ENCODE results near the gene AFF1.

AFF1 gene, protein sequence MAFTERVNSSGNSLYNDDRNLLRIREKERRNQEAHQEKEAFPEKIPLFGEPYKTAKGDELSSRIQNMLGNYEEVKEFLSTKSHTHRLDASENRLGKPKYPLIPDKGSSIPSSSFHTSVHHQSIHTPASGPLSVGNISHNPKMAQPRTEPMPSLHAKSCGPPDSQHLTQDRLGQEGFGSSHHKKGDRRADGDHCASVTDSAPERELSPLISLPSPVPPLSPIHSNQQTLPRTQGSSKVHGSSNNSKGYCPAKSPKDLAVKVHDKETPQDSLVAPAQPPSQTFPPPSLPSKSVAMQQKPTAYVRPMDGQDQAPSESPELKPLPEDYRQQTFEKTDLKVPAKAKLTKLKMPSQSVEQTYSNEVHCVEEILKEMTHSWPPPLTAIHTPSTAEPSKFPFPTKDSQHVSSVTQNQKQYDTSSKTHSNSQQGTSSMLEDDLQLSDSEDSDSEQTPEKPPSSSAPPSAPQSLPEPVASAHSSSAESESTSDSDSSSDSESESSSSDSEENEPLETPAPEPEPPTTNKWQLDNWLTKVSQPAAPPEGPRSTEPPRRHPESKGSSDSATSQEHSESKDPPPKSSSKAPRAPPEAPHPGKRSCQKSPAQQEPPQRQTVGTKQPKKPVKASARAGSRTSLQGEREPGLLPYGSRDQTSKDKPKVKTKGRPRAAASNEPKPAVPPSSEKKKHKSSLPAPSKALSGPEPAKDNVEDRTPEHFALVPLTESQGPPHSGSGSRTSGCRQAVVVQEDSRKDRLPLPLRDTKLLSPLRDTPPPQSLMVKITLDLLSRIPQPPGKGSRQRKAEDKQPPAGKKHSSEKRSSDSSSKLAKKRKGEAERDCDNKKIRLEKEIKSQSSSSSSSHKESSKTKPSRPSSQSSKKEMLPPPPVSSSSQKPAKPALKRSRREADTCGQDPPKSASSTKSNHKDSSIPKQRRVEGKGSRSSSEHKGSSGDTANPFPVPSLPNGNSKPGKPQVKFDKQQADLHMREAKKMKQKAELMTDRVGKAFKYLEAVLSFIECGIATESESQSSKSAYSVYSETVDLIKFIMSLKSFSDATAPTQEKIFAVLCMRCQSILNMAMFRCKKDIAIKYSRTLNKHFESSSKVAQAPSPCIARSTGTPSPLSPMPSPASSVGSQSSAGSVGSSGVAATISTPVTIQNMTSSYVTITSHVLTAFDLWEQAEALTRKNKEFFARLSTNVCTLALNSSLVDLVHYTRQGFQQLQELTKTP

DNA sequence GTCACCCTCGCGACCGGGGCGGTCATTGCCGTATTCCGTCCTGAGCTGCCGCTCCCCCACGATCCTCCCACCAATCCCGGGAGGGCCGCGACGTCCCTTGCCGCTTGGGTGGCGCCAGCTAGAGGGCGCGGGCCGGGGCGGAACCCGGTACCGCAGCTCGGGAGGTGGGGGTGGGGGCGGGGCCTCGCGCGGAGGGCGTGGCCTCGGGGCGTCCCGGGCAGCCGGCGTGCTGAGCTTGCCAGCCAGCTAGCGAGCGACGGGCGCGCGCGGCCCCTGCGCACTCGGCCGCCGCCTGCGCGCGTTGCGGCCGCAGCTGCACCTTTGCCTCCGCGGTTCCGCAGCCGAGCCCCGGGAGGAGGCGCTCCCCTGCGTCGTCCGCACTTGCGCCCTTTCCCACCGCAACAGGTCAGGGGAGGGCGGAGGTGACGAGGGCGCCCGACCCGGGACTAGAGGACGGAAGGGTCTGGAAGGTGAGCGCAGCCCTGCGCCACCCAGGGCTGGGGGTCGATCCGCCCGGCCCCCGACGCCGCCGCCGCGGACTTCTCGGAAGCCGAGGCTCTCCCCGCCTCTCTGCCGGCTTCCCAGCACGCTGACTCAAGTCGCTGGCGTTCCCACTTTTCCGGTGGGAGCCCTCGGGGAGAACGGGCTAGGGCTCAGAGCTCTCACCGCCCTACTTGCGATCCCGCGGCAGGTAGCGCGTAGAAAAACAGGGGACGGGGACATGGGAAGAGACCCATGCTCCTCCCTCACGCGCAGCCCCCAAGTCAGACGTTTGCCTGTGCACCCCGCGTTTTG lies at the start of gene AFF1:
Gene AFF1, plus strand, starts transcription at position 241 of the 795 bp plus-strand sequence. CDS start 13,523 bp downstream, outside the sequence.
- peak; percentile 57 for DNase-seq

DNA sequence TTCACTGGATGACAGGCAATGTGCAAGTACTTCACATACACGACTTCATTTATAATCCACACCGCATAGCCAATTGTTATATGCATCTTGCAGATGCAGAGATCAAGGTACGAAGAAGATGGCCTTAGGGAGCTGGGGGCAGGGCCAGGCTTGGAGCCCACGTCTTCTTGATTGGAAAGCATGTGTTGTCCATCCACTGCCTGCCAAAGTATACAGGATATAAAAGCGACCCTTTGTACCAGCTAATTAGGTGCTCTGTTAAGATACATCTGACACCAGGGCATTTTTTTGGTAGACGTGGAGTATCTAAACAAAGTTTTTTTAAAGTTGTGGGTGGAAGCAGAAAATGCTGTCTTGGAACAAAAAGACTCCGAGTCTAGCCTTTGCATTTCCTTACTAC lies 44.0 kb upstream of the AFF1 start:
- DNase-seq = no peak

DNA sequence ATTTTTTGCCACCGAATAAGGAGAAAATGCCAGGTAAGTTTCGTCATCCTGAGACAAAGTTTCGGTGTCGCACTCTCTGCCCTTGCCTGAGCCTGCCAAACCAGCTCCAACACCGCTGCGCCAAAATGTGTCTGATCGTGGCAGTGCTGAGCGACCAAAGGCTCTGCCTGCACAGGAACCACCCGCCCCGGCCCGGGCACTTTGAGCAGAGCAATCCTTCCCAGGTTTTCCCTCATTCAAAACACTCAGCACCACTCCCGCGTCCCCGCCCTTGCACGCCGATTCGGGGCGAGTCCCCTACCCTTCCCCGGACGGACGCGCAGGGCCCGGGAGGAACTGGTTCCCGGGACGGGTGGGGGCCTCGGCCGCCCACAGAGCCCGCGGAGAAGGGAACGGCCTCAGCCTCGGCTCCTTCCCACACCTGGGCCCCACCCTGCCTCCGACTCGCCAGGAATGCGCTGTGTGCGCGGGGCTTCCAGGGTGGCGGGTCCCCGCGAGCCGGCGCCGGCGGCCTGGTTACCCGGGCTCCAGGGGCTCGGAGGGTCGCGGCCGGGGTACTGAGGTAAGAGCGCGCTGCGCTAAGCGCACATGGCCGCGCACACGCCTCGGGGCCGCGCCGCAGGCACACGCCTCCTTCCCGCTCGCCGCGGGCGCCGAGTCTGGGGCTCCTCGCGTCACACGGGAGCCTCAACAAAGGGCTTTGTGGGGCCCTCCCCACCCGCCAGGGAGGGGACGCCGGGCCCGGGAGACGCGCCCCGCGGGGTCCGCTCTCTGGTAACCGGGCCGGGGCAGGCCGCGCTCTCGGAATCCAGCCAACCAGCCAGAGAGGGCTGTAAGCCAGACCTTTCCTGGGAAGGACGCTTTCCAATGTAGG lies 42.8 kb upstream of the AFF1 start, which contains the start of gene C4orf36:
Gene C4orf36, minus strand, starts transcription at position 661 of the 874 bp plus-strand sequence. CDS start 902 bp downstream, outside the sequence.
- peak; percentile 58 for DNase-seq

DNA sequence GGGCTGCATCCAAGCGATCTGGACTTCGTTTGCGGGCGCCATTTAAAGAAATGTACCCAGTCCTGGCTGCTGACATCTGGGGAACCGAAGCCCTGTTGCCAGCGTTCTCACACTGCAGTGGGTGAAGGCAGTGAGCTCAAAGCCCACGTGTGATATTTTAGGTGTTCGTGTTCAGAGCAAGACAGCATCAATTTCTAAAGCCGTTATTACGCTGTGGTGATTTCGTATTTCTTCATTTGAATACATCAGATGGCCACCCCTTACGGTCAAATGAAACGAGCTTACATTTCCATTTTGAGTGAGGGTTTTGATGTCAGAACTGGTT lies 42.2 kb upstream of the AFF1 start:
- DNase-seq = no peak

DNA sequence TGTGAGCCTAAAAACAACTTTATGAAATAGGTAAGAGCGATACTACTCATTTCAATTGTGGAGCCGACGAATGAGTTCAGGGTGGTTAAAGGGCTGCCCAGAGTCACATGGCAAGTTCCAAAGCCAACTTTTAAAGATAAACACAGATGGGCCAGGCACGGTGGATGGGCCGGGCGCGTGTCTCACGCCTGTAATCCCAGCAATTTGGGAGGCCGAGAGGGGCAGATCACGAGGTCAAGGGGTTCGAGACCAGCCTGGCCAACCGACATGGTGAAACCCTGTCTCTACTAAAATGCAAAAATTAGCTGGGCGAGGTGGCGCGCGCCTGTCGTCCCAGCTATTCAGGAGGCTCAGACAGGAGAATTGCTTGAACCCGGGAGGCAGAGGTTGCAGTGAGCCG lies 41.7 kb upstream of the AFF1 start:
- DNase-seq = no peak

DNA sequence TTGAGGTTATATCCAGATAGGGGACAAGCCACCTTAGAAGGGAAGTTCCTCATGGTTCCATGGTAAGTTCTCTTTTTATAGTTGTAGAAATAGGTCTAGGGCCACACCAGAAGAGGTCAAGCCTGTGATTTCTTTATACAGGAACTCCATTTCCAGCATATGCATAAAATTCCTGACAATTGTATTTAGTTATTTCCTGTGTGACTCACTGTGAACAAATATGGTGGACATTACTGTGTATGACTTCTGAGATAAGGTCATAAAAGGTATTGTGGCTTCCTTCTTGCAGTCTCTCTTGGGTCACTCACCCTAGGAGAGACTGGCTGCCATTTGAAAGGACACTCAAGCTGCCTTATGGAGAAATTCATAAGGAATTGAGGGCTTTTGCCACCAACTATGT lies 40.4 kb upstream of the AFF1 start:
- DNase-seq = no peak

DNA sequence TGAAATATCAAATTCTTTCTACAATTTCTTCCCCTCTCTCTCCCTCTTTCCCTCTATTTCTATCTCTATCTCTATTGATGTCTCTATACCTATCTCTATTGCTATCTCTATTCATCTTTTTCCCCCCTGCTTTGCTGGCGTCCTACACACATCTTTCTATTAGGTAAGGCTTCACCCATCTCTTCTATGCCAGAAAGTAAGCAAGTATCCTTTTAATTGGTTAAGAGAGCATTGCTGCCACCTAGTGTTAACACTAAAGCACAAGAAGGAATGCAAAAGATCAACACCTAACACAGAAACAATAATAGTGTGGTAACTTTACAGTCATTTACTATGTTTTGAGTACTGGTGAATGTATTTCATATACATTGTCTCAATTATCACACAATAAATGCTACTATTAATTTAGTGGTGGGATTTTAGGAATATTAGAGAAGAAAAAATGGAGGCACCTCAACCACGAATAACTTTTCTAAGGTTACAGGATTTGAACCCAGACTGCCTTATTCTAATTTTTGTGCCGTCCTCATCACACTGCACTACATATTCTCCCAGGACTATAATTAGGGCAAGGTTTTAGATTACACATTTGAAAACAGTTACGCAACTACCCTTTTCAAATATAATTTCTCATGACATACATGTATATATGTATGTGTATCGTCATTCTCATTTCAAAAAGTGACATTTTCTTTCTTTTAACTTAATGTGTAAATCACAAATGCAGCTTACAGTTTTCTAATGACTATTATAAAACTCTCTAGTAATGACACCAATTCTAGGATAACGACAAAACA lies 38.9 kb upstream of the AFF1 start:
- peak; percentile 69 for DNase-seq

DNA sequence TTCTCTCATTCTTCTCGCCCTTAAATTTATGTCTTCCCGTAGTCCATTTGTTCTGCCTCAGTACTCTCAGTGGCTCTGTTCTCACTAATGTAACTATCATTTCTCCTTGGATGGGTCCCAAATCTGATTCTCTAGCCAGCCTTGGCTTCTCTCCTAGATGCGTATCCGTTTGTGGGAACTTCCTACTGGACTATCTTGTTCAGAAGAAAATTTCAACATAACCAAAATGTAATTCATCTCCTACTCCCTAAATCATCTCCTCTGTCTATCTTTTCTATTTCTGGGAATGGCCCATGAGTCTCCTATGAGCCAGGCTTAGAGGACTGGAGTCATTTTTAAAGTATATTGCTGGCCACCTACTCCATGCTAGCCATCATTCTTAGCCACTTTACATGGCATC lies 38.2 kb upstream of the AFF1 start:
- no peak for DNase-seq

DNA sequence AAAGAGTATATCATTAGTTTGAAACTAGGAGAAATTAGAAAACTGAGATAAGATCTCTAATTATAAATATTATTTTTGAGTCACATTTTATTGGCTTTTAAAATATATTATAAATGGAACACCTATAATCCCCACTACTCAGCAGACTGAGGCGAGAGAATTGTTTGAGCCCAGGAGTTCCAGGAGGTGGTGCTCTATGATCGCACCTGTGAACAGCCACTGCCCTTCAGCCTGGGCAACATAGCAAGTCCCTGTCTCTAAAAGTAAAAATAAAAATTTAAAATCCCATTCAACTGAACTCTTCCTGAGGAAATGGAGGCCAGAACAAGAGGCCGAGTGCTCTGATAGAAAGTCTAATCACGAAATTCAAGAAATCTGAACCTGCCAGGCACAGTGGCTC lies 36.2 kb upstream of the AFF1 start:
- no peak for DNase-seq

DNA sequence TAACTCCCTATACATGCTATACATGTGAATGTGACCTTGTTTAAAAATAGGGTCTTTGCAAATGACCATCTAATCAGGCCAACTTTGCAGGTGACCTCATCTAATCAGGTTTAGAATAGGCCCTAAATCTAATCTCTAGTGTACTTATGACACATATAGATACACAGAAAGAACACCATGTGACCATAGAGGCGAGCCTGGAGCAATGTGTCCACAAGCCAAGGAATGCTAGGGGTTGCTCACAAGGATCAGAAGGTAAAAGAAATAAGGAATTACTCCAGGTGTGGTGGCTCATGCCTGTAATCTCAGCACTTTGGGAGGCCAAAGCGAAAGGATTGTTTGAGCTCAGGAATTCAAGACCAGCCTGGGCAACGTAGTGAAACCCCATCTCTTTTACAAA lies 32.9 kb upstream of the AFF1 start:
- DNase-seq = no peak

DNA sequence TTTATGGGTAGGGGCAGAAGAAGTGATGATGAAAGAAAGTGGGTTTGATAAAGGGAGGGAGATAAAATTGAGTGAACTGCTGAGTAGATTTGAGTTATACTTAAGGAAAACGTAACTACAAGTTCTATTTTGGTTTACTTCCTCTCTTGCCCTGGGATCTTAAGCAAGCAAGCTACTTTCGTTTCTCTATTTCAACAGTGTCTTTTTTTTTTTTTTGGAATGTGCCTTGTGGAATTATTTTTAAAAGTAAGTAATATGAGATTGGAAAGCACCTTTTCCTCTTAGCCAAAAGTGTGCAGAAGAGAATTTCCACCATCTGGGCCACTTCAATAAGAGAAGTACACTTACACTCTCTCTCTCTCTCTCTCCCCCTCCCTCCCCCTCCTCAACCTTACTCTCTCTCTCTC lies 26.6 kb upstream of the AFF1 start:
- DNase-seq = no peak

DNA sequence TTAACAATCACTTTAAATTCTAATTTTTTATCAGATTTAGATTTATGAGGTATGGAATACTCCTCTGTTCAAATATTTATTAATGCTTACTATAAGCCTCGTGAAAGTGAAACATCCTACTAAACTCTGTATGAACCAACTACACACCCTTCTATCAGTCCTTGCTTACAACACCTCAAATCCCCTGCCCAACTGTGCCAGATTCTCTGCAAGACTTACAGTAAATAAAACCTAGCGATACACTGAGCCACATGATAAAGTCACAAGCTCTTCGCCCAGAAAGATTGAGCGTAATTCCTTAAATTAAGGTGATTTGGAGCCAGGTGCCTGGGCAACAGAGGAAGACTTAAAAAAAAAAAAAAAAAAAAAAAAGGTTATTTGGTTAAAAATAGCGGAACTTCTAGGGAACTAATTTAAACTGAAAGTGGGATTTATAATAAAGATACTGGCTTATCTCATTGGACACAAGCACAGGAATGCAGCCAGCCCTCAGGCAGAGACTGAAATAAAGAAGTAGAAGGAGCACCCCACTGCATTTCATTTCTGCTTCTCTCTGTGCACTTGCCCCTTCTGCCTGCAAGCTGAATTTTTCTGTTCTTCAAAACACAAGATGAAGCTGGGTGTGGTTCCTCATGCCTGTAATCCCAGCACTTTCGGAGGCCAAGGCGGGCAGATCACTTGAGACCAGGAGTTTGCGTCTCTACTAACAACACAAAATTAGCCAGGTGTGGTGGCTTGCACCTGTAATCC lies 25.1 kb upstream of the AFF1 start:
- DNase-seq = no peak

DNA sequence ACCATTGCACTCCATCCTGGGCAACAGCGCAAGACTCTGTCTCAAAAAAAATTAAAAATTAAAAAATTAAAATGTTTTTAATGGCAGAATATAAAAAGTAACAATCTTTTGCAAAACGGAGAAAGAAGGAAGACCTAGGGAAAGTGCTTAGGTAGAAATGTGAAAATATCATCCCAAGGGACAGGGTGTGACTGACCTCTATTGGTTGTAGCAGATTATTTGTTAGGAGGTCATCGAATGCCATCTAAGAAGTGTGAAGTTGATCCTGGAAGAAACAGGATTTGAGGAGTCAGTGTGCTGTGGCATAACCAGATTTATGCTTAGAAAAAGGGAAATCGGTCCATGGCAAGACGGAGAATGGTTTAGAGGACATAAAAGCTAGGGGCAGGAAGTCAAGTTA lies 24.4 kb upstream of the AFF1 start:
- no peak for DNase-seq

DNA sequence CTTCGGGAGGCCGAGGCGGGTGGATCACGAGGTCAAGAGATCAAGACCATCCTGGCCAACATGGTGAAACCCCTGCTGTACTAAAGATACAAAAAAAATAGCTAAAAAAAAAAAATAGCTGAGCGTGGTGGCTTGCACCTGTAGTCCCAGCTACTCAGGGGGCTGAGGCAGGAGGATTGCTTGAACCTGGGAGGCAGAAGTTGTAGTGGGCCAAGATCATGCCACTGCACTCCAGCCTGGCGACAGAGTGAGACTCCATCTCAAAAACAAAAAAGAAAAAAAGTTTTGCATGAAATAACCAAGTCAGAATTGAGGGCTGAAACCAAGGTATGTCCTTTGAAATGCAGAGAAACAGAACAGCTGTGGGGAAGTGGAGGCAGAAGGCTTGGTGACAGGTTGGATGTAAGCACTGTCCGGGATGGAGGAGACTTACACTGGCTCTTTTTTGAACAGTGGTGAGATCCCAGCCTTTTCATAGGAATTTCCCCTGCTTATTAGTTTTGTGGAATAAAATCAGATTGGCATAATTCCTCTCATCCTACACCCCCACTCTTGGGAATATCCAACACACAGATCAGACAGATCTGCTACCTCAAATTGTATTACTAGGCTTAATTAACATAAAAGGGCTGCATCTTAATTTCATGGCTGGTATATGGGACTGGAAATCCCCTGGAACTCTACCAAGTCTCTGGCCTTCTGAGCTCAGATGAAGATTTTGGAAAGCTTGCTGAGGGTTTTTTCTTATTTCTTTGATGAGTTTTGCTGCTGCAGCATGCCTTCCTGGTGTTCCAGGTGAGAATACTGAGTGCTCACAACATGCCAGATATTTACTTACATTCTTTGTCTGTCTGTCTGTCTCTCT lies 23.8 kb upstream of the AFF1 start:
- no peak for DNase-seq

DNA sequence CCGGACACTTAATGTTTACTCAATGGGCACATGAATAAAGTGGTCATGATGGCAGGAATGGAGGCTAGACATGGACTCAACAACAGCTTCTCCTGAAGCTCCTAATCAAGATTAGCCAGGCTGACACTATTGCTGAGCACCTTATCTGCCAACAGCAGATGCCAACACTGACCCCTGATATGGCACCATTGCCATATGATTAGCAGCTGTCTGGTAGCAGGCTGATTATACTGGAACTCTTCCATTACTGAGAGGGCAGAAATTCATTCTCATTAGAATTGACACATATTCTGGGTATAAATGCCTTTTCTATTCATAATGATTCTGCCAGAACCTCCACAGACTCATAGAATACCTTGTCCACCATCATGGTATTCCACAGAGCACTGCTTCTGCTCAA lies 18.4 kb upstream of the AFF1 start:
- DNase-seq = no peak

DNA sequence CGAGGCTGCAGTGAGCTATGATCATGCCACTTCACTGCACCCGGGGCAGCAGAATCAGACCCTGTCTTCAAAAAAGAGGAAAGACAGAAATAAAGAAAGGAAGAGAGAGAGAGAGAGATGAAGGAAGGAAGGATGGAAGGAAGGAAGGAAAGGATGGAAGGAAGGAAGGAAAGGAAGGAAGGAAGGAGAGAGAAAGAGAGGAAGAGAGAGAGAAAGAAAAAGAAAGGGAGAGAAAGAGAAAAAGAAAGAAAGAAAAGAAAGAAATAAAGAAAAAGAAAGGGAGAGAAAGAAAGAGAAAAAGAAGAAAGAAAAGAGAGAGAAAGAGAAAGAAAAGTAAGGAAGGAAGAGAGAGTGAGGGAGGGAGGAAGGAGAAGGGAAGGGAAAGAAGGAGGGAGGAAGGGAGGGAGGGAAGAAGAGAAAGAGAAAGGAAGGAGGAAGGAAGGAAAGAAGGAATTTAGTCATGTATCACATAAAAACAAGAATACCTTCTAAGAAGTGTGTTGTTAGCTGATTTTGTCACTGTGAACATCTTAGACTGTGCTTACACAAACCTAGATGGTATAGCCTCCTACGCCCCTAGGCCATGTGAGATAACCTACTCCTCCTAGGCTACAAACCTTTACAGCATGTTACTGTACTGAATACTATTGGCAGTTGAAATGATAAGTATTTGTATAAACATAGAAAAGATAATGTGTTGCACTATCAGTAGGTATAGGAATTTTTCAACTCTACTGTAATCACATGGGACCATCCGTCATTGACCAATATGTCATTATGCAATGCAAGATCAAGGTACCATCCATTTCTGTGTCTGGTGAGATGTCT lies 17.4 kb upstream of the AFF1 start:
- no peak for DNase-seq

DNA sequence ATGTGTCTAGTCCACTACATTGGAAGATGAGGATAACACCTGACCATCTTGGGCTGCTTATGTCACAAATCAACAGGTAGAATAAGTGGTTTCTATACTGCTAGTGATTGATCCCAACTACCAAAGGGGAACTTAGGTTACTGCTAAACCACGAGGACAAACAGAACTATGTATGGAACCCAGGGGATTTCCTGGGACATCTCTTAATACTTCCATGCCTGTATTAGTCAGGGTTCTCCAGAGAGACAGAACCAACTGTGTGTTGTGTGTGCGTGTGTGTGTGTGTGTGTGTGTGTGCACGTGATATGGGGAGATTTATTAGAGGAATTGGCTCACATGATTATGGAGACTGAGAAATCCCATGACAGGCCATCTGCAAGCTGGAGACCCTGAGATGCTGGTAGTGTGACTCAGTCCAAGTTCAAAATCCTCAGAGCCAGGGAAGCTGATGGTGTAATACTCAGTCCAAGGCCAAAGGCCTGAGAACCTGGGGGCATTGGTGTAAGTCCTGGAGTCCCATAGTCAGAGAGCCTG lies 16.2 kb upstream of the AFF1 start:
- DNase-seq = no peak
